GM12878 (cell line): ENCODE data around the gene SARDH. TPM values are rescaled to one million over a fixed set of nuclear protein-coding genes. Genes with fewer than 3 reads are reported as not detected.

Experiments used
- BMI1 ChIP-seq: fragments of 450-650 bp; IDR thresholded peaks from 2 replicates; pipeline ENCODE4 v1.6.1; 2016; ENCODE audit warnings: mild to moderate bottlenecking, moderate library complexity, borderline replicate concordance
- KAT2A ChIP-seq: conservative IDR thresholded peaks from 2 replicates; pipeline ENCODE4 v1.6.1; 2011; ENCODE audit warnings: low read depth, low read length; ENCODE audit not compliant: control insufficient read depth
- MEF2A ChIP-seq: IDR thresholded peaks from 2 replicates; pipeline ENCODE4 v1.6.1; 2011; ENCODE audit warnings: low read depth, mild to moderate bottlenecking, low read length, moderate library complexity; ENCODE audit not compliant: insufficient read depth
- SUPT20H ChIP-seq: IDR thresholded peaks from 2 replicates; pipeline ENCODE4 v1.6.1; 2011; ENCODE audit warnings: low read depth, mild to moderate bottlenecking, low read length, moderate library complexity, borderline replicate concordance; ENCODE audit not compliant: control insufficient read depth
- ZNF24 ChIP-seq: fragments of 450-650 bp; IDR thresholded peaks from 2 replicates; pipeline ENCODE4 v1.6.1; 2017; ENCODE audit warnings: antibody characterized with exemption, mild to moderate bottlenecking
- ZSCAN29 ChIP-seq: fragments of 450-650 bp; IDR thresholded peaks from 2 replicates; pipeline ENCODE4 v1.6.1; 2017; ENCODE audit warnings: mild to moderate bottlenecking, moderate library complexity
- polyA plus RNA-seq, 11 experiments: library from polyadenylated mRNA; depleted of rRNA in 4 of 11; unstranded in 6 of 11; stranded (reverse) in 5 of 11; fragments of >200 nt; fragmentation: Nextera tagmentation in 4 of 11; fragmentation: Illumina TruSeq in 1 of 11; extraction: Ambion mirVana in 4 of 11; extraction: Trizol in 1 of 11; gene quantifications; 1 replicate in 1 of 11; 2 replicates in 10 of 11; pipeline versions ENCODE4 v1.2.1 to v1.2.3, GENCODE V29; 2011 to 2016; ENCODE audit warnings: inconsistent platforms in 2 of 11, missing spikeins in 2 of 11, low read depth in 1 of 11
- total RNA-seq, 4 experiments: library from RNA; depleted of rRNA in 3 of 4; stranded (reverse); fragments of >200 nt in 3 of 4; fragmentation: Illumina TruSeq in 1 of 4; extraction: Trizol in 1 of 4; gene quantifications; 2 replicates each; pipeline versions ENCODE4 v1.2.1 to v1.2.3, GENCODE V29; 2013 to 2021
- TF ChIP-seq, protein P1 (sequence below): IDR thresholded peaks from 2 replicates; pipeline ENCODE4 v1.6.1; 2012; ENCODE audit warnings: mild to moderate bottlenecking, low read depth, low read length
- TF ChIP-seq, protein P2 (sequence below): IDR thresholded peaks from 2 replicates; pipeline ENCODE4 v1.6.1; 2012; ENCODE audit warnings: improper control_type of control experiment, low read depth, low read length; ENCODE audit not compliant: insufficient replicate concordance

SARDH gene
- total and polyA plus RNA-seq, 10 of the 15 experiments (the other 5 are each of a cell fraction or from before 2014, with no cell fraction given): 0.03 to 0.15 (median 0.10) TPM; not detected in 6

DNA sequence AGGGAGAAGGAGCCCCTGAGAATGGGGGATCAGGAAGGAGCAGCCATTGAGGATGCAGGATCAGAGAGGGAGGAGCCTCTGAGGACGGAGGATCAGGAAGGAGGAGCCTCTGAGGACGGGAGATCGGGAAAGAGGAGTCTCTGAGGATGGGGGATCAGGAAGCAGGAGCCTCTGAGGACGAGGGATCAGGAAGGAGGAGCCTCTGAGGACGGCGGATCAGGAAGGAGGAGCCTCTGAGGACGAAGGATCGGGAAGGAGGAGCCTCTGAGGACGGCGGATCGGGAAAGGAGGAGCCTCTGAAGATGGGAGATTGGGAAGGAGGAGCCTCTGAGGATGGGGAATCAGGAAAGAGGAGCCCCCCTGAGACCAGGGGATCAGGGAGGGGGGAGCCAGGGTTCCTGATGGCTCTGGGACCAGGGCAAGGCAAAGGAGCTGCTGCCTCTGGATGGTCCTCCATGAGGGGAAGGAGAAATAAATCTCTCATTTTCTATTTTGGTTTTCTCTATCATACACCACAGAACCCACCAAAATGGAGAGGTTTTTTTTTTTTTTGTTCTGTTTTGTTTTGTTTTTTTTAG lies 22.6 kb upstream of the SARDH start (continued):
- TF ChIP-seq, protein P1, sequence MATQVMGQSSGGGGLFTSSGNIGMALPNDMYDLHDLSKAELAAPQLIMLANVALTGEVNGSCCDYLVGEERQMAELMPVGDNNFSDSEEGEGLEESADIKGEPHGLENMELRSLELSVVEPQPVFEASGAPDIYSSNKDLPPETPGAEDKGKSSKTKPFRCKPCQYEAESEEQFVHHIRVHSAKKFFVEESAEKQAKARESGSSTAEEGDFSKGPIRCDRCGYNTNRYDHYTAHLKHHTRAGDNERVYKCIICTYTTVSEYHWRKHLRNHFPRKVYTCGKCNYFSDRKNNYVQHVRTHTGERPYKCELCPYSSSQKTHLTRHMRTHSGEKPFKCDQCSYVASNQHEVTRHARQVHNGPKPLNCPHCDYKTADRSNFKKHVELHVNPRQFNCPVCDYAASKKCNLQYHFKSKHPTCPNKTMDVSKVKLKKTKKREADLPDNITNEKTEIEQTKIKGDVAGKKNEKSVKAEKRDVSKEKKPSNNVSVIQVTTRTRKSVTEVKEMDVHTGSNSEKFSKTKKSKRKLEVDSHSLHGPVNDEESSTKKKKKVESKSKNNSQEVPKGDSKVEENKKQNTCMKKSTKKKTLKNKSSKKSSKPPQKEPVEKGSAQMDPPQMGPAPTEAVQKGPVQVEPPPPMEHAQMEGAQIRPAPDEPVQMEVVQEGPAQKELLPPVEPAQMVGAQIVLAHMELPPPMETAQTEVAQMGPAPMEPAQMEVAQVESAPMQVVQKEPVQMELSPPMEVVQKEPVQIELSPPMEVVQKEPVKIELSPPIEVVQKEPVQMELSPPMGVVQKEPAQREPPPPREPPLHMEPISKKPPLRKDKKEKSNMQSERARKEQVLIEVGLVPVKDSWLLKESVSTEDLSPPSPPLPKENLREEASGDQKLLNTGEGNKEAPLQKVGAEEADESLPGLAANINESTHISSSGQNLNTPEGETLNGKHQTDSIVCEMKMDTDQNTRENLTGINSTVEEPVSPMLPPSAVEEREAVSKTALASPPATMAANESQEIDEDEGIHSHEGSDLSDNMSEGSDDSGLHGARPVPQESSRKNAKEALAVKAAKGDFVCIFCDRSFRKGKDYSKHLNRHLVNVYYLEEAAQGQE: no peak
- TF ChIP-seq, protein P2, sequence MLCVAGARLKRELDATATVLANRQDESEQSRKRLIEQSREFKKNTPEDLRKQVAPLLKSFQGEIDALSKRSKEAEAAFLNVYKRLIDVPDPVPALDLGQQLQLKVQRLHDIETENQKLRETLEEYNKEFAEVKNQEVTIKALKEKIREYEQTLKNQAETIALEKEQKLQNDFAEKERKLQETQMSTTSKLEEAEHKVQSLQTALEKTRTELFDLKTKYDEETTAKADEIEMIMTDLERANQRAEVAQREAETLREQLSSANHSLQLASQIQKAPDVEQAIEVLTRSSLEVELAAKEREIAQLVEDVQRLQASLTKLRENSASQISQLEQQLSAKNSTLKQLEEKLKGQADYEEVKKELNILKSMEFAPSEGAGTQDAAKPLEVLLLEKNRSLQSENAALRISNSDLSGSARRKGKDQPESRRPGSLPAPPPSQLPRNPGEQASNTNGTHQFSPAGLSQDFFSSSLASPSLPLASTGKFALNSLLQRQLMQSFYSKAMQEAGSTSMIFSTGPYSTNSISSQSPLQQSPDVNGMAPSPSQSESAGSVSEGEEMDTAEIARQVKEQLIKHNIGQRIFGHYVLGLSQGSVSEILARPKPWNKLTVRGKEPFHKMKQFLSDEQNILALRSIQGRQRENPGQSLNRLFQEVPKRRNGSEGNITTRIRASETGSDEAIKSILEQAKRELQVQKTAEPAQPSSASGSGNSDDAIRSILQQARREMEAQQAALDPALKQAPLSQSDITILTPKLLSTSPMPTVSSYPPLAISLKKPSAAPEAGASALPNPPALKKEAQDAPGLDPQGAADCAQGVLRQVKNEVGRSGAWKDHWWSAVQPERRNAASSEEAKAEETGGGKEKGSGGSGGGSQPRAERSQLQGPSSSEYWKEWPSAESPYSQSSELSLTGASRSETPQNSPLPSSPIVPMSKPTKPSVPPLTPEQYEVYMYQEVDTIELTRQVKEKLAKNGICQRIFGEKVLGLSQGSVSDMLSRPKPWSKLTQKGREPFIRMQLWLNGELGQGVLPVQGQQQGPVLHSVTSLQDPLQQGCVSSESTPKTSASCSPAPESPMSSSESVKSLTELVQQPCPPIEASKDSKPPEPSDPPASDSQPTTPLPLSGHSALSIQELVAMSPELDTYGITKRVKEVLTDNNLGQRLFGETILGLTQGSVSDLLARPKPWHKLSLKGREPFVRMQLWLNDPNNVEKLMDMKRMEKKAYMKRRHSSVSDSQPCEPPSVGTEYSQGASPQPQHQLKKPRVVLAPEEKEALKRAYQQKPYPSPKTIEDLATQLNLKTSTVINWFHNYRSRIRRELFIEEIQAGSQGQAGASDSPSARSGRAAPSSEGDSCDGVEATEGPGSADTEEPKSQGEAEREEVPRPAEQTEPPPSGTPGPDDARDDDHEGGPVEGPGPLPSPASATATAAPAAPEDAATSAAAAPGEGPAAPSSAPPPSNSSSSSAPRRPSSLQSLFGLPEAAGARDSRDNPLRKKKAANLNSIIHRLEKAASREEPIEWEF: no peak
- TF ChIP-seq BMI1 (no peak), KAT2A (no peak), SUPT20H (no peak), MEF2A (no peak), ZNF24 (no peak), ZSCAN29 (no peak)
- TF ChIP-seq, all 136 proteins: peak for 0
